ENCODE results near the gene FAM98B. TPM values are rescaled to one million over a fixed set of nuclear protein-coding genes. Genes with fewer than 3 reads are reported as not detected.

FAM98B gene
- total and polyA plus RNA-seq, 2 experiments from 2014 or later, result 10.1 to 32.5 TPM

DNA sequence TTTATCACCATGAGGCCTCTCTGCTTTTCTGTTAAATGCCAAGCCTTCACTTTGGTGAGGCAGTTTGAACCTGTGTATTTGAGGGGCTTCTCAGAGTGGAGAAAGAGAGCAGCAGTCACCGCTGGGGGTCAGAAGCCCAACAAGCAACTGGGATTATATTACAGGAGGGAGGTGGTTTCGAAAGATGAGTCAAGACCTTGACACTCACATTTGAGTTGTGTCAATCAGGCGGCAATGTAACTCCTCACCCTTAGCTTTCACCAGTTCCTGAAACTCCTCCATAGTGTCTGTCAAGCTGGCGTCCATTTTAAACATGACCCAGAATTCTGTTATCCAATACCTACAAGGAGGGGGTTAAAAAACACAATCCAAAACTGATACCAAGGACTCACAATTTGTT, 64.2 kb downstream of the FAM98B start (continued):
- TF ChIP-seq, protein P1, sequence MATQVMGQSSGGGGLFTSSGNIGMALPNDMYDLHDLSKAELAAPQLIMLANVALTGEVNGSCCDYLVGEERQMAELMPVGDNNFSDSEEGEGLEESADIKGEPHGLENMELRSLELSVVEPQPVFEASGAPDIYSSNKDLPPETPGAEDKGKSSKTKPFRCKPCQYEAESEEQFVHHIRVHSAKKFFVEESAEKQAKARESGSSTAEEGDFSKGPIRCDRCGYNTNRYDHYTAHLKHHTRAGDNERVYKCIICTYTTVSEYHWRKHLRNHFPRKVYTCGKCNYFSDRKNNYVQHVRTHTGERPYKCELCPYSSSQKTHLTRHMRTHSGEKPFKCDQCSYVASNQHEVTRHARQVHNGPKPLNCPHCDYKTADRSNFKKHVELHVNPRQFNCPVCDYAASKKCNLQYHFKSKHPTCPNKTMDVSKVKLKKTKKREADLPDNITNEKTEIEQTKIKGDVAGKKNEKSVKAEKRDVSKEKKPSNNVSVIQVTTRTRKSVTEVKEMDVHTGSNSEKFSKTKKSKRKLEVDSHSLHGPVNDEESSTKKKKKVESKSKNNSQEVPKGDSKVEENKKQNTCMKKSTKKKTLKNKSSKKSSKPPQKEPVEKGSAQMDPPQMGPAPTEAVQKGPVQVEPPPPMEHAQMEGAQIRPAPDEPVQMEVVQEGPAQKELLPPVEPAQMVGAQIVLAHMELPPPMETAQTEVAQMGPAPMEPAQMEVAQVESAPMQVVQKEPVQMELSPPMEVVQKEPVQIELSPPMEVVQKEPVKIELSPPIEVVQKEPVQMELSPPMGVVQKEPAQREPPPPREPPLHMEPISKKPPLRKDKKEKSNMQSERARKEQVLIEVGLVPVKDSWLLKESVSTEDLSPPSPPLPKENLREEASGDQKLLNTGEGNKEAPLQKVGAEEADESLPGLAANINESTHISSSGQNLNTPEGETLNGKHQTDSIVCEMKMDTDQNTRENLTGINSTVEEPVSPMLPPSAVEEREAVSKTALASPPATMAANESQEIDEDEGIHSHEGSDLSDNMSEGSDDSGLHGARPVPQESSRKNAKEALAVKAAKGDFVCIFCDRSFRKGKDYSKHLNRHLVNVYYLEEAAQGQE (IDR thresholded peaks at IDR 0.05; ENCODE audit: unreplicated experiment), result no peak
- no peak for TF ChIP-seq CREB1 (CRISPR knock-in tag; IDR thresholded peaks at IDR 0.05; ENCODE audit: low read depth)
- TF ChIP-seq, protein P2, sequence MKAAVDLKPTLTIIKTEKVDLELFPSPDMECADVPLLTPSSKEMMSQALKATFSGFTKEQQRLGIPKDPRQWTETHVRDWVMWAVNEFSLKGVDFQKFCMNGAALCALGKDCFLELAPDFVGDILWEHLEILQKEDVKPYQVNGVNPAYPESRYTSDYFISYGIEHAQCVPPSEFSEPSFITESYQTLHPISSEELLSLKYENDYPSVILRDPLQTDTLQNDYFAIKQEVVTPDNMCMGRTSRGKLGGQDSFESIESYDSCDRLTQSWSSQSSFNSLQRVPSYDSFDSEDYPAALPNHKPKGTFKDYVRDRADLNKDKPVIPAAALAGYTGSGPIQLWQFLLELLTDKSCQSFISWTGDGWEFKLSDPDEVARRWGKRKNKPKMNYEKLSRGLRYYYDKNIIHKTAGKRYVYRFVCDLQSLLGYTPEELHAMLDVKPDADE (IDR thresholded peaks at IDR 0.05), result no peak
- no peak for TF ChIP-seq ZNF114 (CRISPR knock-in tag; IDR thresholded peaks at IDR 0.05)
- TF ChIP-seq JUNB (IDR thresholded peaks at IDR 0.05; ENCODE audit: unreplicated experiment), result no peak
- no peak for TF ChIP-seq POLR2AphosphoS5 (IDR thresholded peaks at IDR 0.05; ENCODE audit: low read depth)
- TF ChIP-seq EZH2phosphoT487 (IDR thresholded peaks at IDR 0.05; ENCODE audit: unreplicated experiment), result no peak
- no peak for TF ChIP-seq ZNF331 (CRISPR knock-in tag; IDR thresholded peaks at IDR 0.05; ENCODE audit: low read depth)

DNA sequence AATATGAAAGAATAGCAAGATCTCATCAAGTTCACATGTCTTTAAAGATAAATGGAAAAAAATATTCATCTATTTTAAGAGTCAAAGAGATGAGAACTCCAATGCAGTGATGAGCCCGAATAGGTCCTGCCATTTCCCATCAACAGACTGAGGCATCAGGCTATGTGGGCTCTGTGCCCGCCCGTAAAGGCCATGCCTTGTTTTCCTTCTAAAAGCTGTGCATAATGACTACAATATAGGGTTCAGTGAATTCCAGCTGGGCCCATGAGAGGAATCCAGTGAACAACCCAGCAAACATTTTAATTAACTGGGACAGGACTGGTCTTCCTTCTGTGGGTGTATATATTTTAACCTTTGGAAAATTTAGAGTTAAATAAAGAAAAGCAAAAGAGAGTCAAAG, 66.1 kb downstream of the FAM98B start:
- Histone ChIP-seq H3K36me3 (ENCODE audit: insufficient read depth) (no peaks in the 10 kb centered on the region), H2AFZ (no peak overlapping the region), H3K79me2 (replicated peaks; ENCODE audit: insufficient read depth) (no peaks in the 10 kb centered on the region), H3K27me3 (ENCODE audit: insufficient read depth) (no peaks in the 10 kb centered on the region), H3K4me3 (no peak overlapping the region), H3K4me2 (no peak overlapping the region), H3K27ac (ENCODE audit: low read depth) (no peak overlapping the region), H3F3A (replicated peaks; ENCODE audit: low read depth) (no peaks in the 10 kb centered on the region), H3K9me2 (ENCODE audit: insufficient read depth) (no peaks in the 10 kb centered on the region), H4K20me1 (replicated peaks; ENCODE audit: insufficient read depth) (no peaks in the 10 kb centered on the region), H3K4me1 (ENCODE audit: insufficient read depth) (peaks cover 15% of the 10 kb centered on the region)
- DNase-seq (ENCODE audit: low spot score) (no peak), ATAC-seq (no peak)
- peaks cover 4% of the 10 kb centered on the region for H3K27me3 Mint-ChIP-seq (ENCODE audit: insufficient read depth, low read depth, poor library complexity)
- no peak overlapping the region for H3K4me3 Mint-ChIP-seq
- H3K9me3 Mint-ChIP-seq, result no peaks in the 10 kb centered on the region
- no peaks in the 10 kb centered on the region for H3K36me3 Mint-ChIP-seq (ENCODE audit: low read depth)
- H3K4me1 Mint-ChIP-seq, result peaks cover 36% of the 10 kb centered on the region
- no peak overlapping the region for H3K27ac Mint-ChIP-seq
- TF ChIP-seq, protein P2 (IDR thresholded peaks at IDR 0.05), result no peak
- no peak for TF ChIP-seq NANOG (IDR thresholded peaks at IDR 0.05; ENCODE audit: borderline replicate concordance)
- TF ChIP-seq JUNB (IDR thresholded peaks at IDR 0.05; ENCODE audit: unreplicated experiment), result no peak
- TF ChIP-seq, protein P1 (IDR thresholded peaks at IDR 0.05; ENCODE audit: unreplicated experiment), result no peak
- TF ChIP-seq ZNF331 (CRISPR knock-in tag; IDR thresholded peaks at IDR 0.05; ENCODE audit: low read depth), result no peak
- TF ChIP-seq EZH2 (IDR thresholded peaks at IDR 0.05; ENCODE audit: low read depth, unreplicated experiment), result no peak
- no peak for TF ChIP-seq EZH2phosphoT487 (IDR thresholded peaks at IDR 0.05; ENCODE audit: unreplicated experiment)
- no peak for TF ChIP-seq CREB1 (CRISPR knock-in tag; IDR thresholded peaks at IDR 0.05; ENCODE audit: low read depth)
- TF ChIP-seq ZNF114 (CRISPR knock-in tag; IDR thresholded peaks at IDR 0.05), result no peak
- no peak for TF ChIP-seq POLR2AphosphoS5 (IDR thresholded peaks at IDR 0.05; ENCODE audit: low read depth)

Data from GM23338 (cell line).